ENCODE data around the gene FOXK2.

DNA sequence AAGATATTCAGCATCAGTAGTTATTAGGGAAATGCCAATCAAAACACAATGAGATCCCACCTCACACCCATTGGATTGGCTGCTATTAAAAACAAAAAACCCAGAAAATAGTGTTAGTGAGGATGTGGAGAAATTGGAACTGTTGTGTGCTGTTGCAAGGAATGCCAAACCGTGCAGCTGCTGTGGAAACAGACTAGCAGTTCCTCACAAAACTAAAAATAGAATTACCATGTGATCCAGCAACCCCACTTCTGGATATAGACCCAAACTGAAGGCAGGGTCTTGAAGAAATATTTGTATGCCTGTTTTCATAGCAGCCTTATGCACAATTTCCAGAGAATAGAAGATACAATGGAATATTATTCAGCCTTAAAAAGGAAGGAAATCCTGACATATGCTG, 46.0 kb downstream of the FOXK2 start:
- TF ChIP-seq POLR2A (IDR thresholded peaks at IDR 0.05), result no peak
- no peak for TF ChIP-seq CTCF (IDR thresholded peaks at IDR 0.05)
- TF ChIP-seq POLR2AphosphoS5 (IDR thresholded peaks at IDR 0.05), result no peak

All from upper lobe of left lung (tissue), 4 donors.